H1 (cell line): Measurements from ENCODE around the gene SYNGR3. TPM values are rescaled to one million over a fixed set of nuclear protein-coding genes. Genes with fewer than 3 reads are reported as not detected.
A peak's percentile ranks its signal among the peaks of the same experiment; 100 is the strongest.

Source experiments
- CTCF ChIA-PET: fragments of 300-600 bp; sonication (Branson Sonifier 250); formaldehyde crosslinking; loops from one replicate; lab custom pipeline; 2021; ENCODE audit not compliant: partially characterized antibody; lab: Charles Lee
- POLR2A ChIA-PET: fragments of 300-600 bp; sonication (Branson Sonifier 250); formaldehyde crosslinking; loops from one replicate; lab custom pipeline; 2021; ENCODE audit warnings: inconsistent platforms; ENCODE audit not compliant: partially characterized antibody; lab: Charles Lee
- DNase-seq, 2 experiments: peaks; one replicate each; pipeline versions ENCODE4 v3.0.0 to v3.0.0-alpha.2; 2010 to 2022; ENCODE audit warnings: low spot score in 2 of 2, low read depth in 1 of 2, mixed read lengths in 1 of 2
- FAIRE-seq: peaks from 2 replicates; lab custom pipeline; 2011; peaks lifted over from hg19 to GRCh38; lab: Jason Lieb, UNC
- H2AFZ ChIP-seq: 2 replicates; pipeline ENCODE4 v1.8.1; 2012; ENCODE audit warnings: low read length, inconsistent platforms
- H2AK5ac ChIP-seq: 2 replicates; pipeline ENCODE4 v1.6.1; 2013; ENCODE audit warnings: low read depth, low read length
- H2BK120ac ChIP-seq: replicated peaks from 2 replicates; pipeline ENCODE3; 2013; ENCODE audit warnings: low read depth, low read length, inconsistent platforms
- H2BK12ac ChIP-seq: 2 replicates; pipeline ENCODE4 v1.6.1; 2013; ENCODE audit warnings: low read depth, low read length
- H2BK15ac ChIP-seq: 2 replicates; pipeline ENCODE4 v1.6.1; 2013; ENCODE audit warnings: low read length
- H2BK20ac ChIP-seq: 2 replicates; pipeline ENCODE4 v1.6.1; 2013; ENCODE audit warnings: low read length
- H2BK5ac ChIP-seq: 2 replicates; pipeline ENCODE4 v1.6.1; 2013; ENCODE audit warnings: low read depth, low read length
- H3K14ac ChIP-seq: 2 replicates; pipeline ENCODE4 v1.6.1; 2013; ENCODE audit warnings: inconsistent platforms; ENCODE audit not compliant: insufficient read length
- H3K18ac ChIP-seq: 2 replicates; pipeline ENCODE4 v1.6.1; 2013; ENCODE audit warnings: low read length; ENCODE audit errors: extremely low read depth
- H3K23ac ChIP-seq: 2 replicates; pipeline ENCODE4 v1.6.1; 2013; ENCODE audit warnings: inconsistent platforms; ENCODE audit not compliant: insufficient read length
- H3K23me2 ChIP-seq: 2 replicates; pipeline ENCODE4 v1.6.1; 2013; ENCODE audit warnings: low read depth, low read length
- H3K27ac ChIP-seq: 2 replicates; pipeline ENCODE4 v1.6.1; 2011; ENCODE audit warnings: low read depth, low read length, inconsistent platforms
- H3K27me3 ChIP-seq, 4 experiments: replicated peaks in 1 of 4; 1 replicate in 1 of 4; 2 replicates in 3 of 4; pipeline versions ENCODE4 v1.6.1 to v1.8.1; 2011 to 2013; ENCODE audit warnings: low read length in 3 of 4, mild to moderate bottlenecking in 3 of 4, inconsistent platforms in 2 of 4, mixed read lengths in 2 of 4, moderate library complexity in 1 of 4; ENCODE audit not compliant: control insufficient read depth in 3 of 4, insufficient read depth in 3 of 4; ENCODE audit errors: extremely low read depth in 1 of 4
- H3K36me3 ChIP-seq, 4 experiments: 2 replicates each; pipeline versions ENCODE4 v1.6.1 to v1.8.1; 2011 to 2013; ENCODE audit warnings: mild to moderate bottlenecking in 4 of 4, low read length in 3 of 4, moderate library complexity in 2 of 4, control low read depth in 1 of 4, inconsistent platforms in 1 of 4; ENCODE audit not compliant: insufficient read depth in 4 of 4, control insufficient read depth in 2 of 4
- H3K4ac ChIP-seq: replicated peaks from 2 replicates; pipeline ENCODE3; 2013; ENCODE audit warnings: low read length, low read depth, mixed read lengths, inconsistent platforms; ENCODE audit not compliant: insufficient read length
- H3K4me1 ChIP-seq, 4 experiments: replicated peaks in 1 of 4; 1 replicate in 1 of 4; 2 replicates in 3 of 4; pipeline versions ENCODE4 v1.6.1 to v1.8.1; 2011 to 2013; ENCODE audit warnings: low read length in 3 of 4, inconsistent platforms in 2 of 4, mixed read lengths in 1 of 4; ENCODE audit not compliant: insufficient read depth in 4 of 4, control insufficient read depth in 3 of 4
- H3K4me2 ChIP-seq, 2 experiments: 2 replicates each; pipeline versions ENCODE4 v1.6.1 to v1.8.1; 2011 to 2013; ENCODE audit warnings: low read depth in 2 of 2, low read length in 2 of 2, control low read depth in 1 of 2, inconsistent platforms in 1 of 2, mild to moderate bottlenecking in 1 of 2; ENCODE audit not compliant: insufficient read depth in 1 of 2
- H3K4me3 ChIP-seq, 4 experiments: fragments of 200-600, 300-600 bp in 1 of 4; sonication (generic), shearing (Covaris generic), sonication (Bioruptor Twin) in 1 of 4; 2 replicates each; pipeline versions ENCODE4 v1.5.1 to v1.8.1; 2011 to 2016; ENCODE audit warnings: low read length in 4 of 4, low read depth in 3 of 4, control low read depth in 2 of 4, inconsistent platforms in 2 of 4, mild to moderate bottlenecking in 2 of 4, mixed read lengths in 1 of 4, moderate library complexity in 1 of 4; ENCODE audit not compliant: insufficient read depth in 2 of 4; ENCODE audit errors: extremely low read depth in 1 of 4
- H3K56ac ChIP-seq: replicated peaks from 2 replicates; pipeline ENCODE3; 2013; ENCODE audit warnings: low read depth, mild to moderate bottlenecking, mixed read lengths, low read length, inconsistent platforms; ENCODE audit not compliant: insufficient read length
- H3K79me1 ChIP-seq: 2 replicates; pipeline ENCODE4 v1.6.1; 2013; ENCODE audit warnings: low read depth, low read length, control low read depth
- H3K79me2 ChIP-seq, 2 experiments: 2 replicates each; pipeline versions ENCODE4 v1.6.1 to v1.8.1; 2012 to 2013; ENCODE audit warnings: low read length in 2 of 2, mild to moderate bottlenecking in 2 of 2, inconsistent platforms in 1 of 2; ENCODE audit not compliant: insufficient read depth in 2 of 2, control insufficient read depth in 1 of 2
- H3K9ac ChIP-seq, 4 experiments: replicated peaks in 1 of 4; 1 replicate in 1 of 4; 2 replicates in 3 of 4; pipeline versions ENCODE4 v1.6.1 to v1.8.1; 2011 to 2013; ENCODE audit warnings: low read depth in 3 of 4, low read length in 3 of 4, control low read depth in 2 of 4, mild to moderate bottlenecking in 2 of 4, moderate library complexity in 2 of 4, inconsistent platforms in 1 of 4; ENCODE audit errors: extremely low read depth in 1 of 4
- H3K9me3 ChIP-seq, 2 experiments: 2 replicates each; pipeline versions ENCODE4 v1.6.1 to v1.8.1; 2012 to 2013; ENCODE audit warnings: mild to moderate bottlenecking in 2 of 2, moderate library complexity in 2 of 2, control low read depth in 1 of 2, inconsistent platforms in 1 of 2, low read depth in 1 of 2, low read length in 1 of 2, mixed read lengths in 1 of 2; ENCODE audit not compliant: insufficient read depth in 2 of 2
- H4K20me1 ChIP-seq, 2 experiments: replicated peaks in 1 of 2; 2 replicates each; pipeline versions ENCODE3 to v1.8.1; 2011 to 2013; ENCODE audit warnings: inconsistent platforms in 2 of 2, low read length in 2 of 2, mild to moderate bottlenecking in 1 of 2; ENCODE audit not compliant: insufficient read depth in 2 of 2, control insufficient read depth in 1 of 2
- H4K5ac ChIP-seq: 2 replicates; pipeline ENCODE4 v1.6.1; 2013; ENCODE audit warnings: low read length, low read depth, mixed read lengths, inconsistent platforms; ENCODE audit not compliant: insufficient read length
- H4K8ac ChIP-seq: 2 replicates; pipeline ENCODE4 v1.8.0; 2013; ENCODE audit warnings: mild to moderate bottlenecking, moderate library complexity, low read length, inconsistent platforms; ENCODE audit not compliant: insufficient read depth; ENCODE audit errors: extremely low read depth
- H4K91ac ChIP-seq: replicated peaks from 2 replicates; pipeline ENCODE3; 2013; ENCODE audit warnings: low read length, mixed read lengths, inconsistent platforms; ENCODE audit not compliant: insufficient read length
- ASH2L ChIP-seq: fragments of 200-600, 300-600 bp; sonication (generic); IDR thresholded peaks from one replicate; pipeline ENCODE4 v1.7.1; 2017; ENCODE audit warnings: low read length
- CBX8 ChIP-seq: fragments of 300-800, 300-1000 bp; sonication (generic); IDR thresholded peaks from 2 replicates; pipeline ENCODE4 v1.7.1; 2016; ENCODE audit warnings: low read depth, low read length, borderline replicate concordance
- CTBP2 ChIP-seq: IDR thresholded peaks from 2 replicates; pipeline ENCODE4 v1.7.0; 2011; ENCODE audit warnings: borderline replicate concordance, mild to moderate bottlenecking, moderate library complexity, mixed read lengths, low read length; ENCODE audit not compliant: insufficient read depth, insufficient read length
- RBBP5 ChIP-seq: IDR thresholded peaks from 2 replicates; pipeline ENCODE4 v1.7.1; 2012; ENCODE audit warnings: low read depth, mild to moderate bottlenecking, inconsistent platforms, low read length, moderate library complexity, borderline replicate concordance
- RFX5 ChIP-seq: IDR thresholded peaks from 2 replicates; pipeline ENCODE4 v1.6.1; 2011; ENCODE audit warnings: low read depth, low read length, improper control_type of control experiment, borderline replicate concordance
- SAP30 ChIP-seq: fragments of 300-600 bp; sonication (generic); IDR thresholded peaks from 2 replicates; pipeline ENCODE4 v1.7.1; 2012; ENCODE audit warnings: low read length, moderate library complexity, mild to moderate bottlenecking, inconsistent platforms; ENCODE audit not compliant: insufficient read depth, insufficient replicate concordance
- SRF ChIP-seq: IDR thresholded peaks from 2 replicates; pipeline ENCODE4 v1.6.1; 2011; ENCODE audit warnings: mild to moderate bottlenecking, low read depth, low read length, moderate library complexity
- TBP ChIP-seq: IDR thresholded peaks from 2 replicates; pipeline ENCODE4 v1.6.1; 2011; ENCODE audit warnings: low read depth, low read length, improper control_type of control experiment
- TEAD4 ChIP-seq: IDR thresholded peaks from 2 replicates; pipeline ENCODE4 v1.6.1; 2012; ENCODE audit warnings: low read depth, low read length, inconsistent platforms, mixed read lengths
- ZNF274 ChIP-seq: IDR thresholded peaks from 2 replicates; pipeline ENCODE4 v1.7.0; 2012; ENCODE audit warnings: low read length, borderline replicate concordance; ENCODE audit errors: extremely low read depth
- WGBS, 2 experiments: shearing (Covaris generic) in 1 of 2; methylation state at CpG; one replicate each; pipeline versions ENCODE4 v1.1.6 to v1.1.7; 2013 to 2015; ENCODE audit warnings: low lambda C conversion rate in 2 of 2, mixed read lengths in 2 of 2, inconsistent platforms in 1 of 2, low coverage in 1 of 2, missing lambda C conversion rate in 1 of 2; ENCODE audit not compliant: insufficient replicate concordance in 2 of 2, insufficient coverage in 1 of 2, insufficient read length in 1 of 2; ENCODE audit errors: extremely low coverage in 1 of 2, missing lambda C conversion rate in 1 of 2; 5-methylcytosine and 5-hydroxymethylcytosine counted together
- polyA plus RNA-seq, 7 experiments: library from polyadenylated mRNA; depleted of rRNA in 3 of 7; stranded (reverse) in 5 of 7; unstranded in 2 of 7; fragments of >200 nt in 5 of 7; fragments of 200-250 nt in 2 of 7; gene quantifications; 1 replicate in 5 of 7; 2 replicates in 1 of 7; 4 replicates in 1 of 7; pipeline versions ENCODE4 v1.2.1 to v1.2.3, GENCODE V29; 2011 to 2013; ENCODE audit warnings: missing spikeins in 2 of 7, mixed read lengths in 2 of 7
- total RNA-seq: library from RNA; stranded (reverse); fragmentation: NEBNext Ultra II Directional; extraction: Animal tissue kit (Norgen Biotek cat#: 25700); gene quantifications from 2 replicates; pipeline ENCODE4 v1.2.1, GENCODE V29; 2021

Gene SYNGR3
- total and polyA plus RNA-seq, 2 of the 8 experiments (the other 6 are each of a cell fraction or from before 2014, with no cell fraction given) = 36.2 to 49.9 TPM

DNA sequence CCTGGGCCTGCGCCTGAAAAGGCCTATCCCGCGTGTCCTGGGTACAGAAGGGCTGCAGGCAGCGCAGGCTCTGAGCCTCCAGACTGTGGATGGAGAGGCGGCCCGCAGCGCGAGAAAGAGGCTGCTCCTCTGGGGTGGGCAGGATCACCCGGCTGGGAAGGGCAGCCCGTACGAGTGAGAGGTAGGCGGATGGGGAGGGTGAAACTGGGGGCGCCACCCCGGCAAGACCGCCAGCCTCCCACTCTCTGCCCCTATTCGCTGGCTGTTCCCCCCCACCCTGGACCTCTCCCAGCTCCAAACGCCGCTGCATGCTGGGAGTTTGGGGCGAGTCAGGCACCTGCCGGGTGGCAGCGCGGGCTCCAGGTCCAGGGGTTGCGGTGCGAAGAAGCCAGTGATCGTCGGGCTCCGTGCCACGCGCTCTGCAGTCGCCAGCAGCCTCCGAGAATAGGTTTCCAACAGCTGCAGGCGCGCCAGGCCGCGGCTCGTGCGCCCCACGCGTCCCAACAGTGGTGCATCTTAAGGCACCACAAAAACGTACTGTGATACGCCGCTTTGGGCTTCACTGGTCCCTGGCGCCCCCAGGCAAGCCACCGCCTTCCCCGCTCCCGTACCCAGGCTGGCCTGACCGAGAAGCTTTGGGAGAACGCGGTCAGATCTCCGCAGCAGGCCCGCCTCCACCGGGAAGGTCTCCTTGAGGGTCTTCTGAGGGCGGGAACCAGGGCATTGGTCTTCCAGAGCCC lies 9.6 kb upstream of the SYNGR3 start:
- no peaks in the 10 kb centered on the region for H3K79me1 ChIP-seq
- peak overlapping the region; percentile 60; the same call in 1 of the 2 replicates for H2BK5ac ChIP-seq
- WGBS, 2 experiments = 12% methylated on average over 47 of the region's 53 CpGs; no CpG with 5 or more reads in 1 of the 2 experiments
- no peak overlapping the region for H3K56ac ChIP-seq
- peaks cover 26% of the 10 kb centered on the region for H3K23me2 ChIP-seq
- POLR2A ChIA-PET = interaction anchor here (0.8 to 28.2 kb wide), 12 partner anchors 11 to 197 kb away, joined by 3 to 736 read pairs (median 4); partner anchors contain the start of genes NDUFB10, NUBP2, RAB26 and RNF151
- no peak overlapping the region for H3K27ac ChIP-seq
- FAIRE-seq = no peak
- H2BK12ac ChIP-seq = 0 out of 2 replicates have a peak overlapping the region, but pooled peaks have one; percentile 60
- H2AK5ac ChIP-seq = no peak overlapping the region
- H3K14ac ChIP-seq = no peak overlapping the region
- no peak overlapping the region for H2BK120ac ChIP-seq
- H4K20me1 ChIP-seq = peaks cover 2 to 14% of the 10 kb centered on the region in 2 experiments
- H3K4me3 ChIP-seq = peak overlapping the region; percentile 31 to 61 (median 38)
- H4K91ac ChIP-seq = peak overlapping the region; percentile 55
- H3K4me2 ChIP-seq = peak overlapping the region; percentile 87 to 91
- no peak overlapping the region for H2AFZ ChIP-seq
- peak in 1 of 2 experiments; percentile 80 for DNase-seq
- H2BK20ac ChIP-seq = no peak overlapping the region
- H4K5ac ChIP-seq = peak overlapping the region; percentile 64
- peaks cover 10 to 26% (median 15%) of the 10 kb centered on the region in 4 experiments; a peak in 7 of 8 replicates for H3K36me3 ChIP-seq
- CTCF ChIA-PET = interaction anchor here (0.7 to 1.7 kb wide), 3 partner anchors 15 to 160 kb away, joined by 3 to 5 read pairs (median 4); partner anchors contain the start of gene RPS2
- peak overlapping the region; percentile 83 for H4K8ac ChIP-seq
- H2BK15ac ChIP-seq = no peak overlapping the region
- peak overlapping the region; percentile 78 for H3K4ac ChIP-seq
- H3K4me1 ChIP-seq = peaks cover 3 to 34% (median 27%) of the 10 kb centered on the region in 4 experiments
- H3K9ac ChIP-seq = peak overlapping the region in 1 of 4 experiments; percentile 22; a peak in 1 of 7 replicates
- H3K27me3 ChIP-seq = peaks cover 8 to 40% (median 39%) of the 10 kb centered on the region in 4 experiments; a peak in 6 of 7 replicates
- H3K9me3 ChIP-seq = no peaks in the 10 kb centered on the region
- H3K18ac ChIP-seq = peak overlapping the region; percentile 32
- no peak overlapping the region for H3K23ac ChIP-seq
- H3K79me2 ChIP-seq = peaks cover 0 to 8% of the 10 kb centered on the region in 2 experiments; a peak in 1 of 4 replicates
- TF ChIP-seq SRF (no peak), CBX8 (no peak), ASH2L (no peak), RFX5 (no peak), RBBP5 (peak; percentile 17; the same call in 1 of the 2 replicates), CTBP2 (no peak), SAP30 (no peak), TEAD4 (no peak), ZNF274 (no peak), TBP (no peak)
